Activated CD8-positive, alpha-beta memory T cell treated with anti-CD3 and anti-CD28 coated beads for 48 hours (primary cell): ENCODE data around the gene SALL2.

Experiments used
- DNase-seq, 3 experiments: peaks; one replicate each; pipeline ENCODE4 v3.0.0-alpha.2; 2020; ENCODE audit warnings: low read depth in 2 of 3, low spot score in 2 of 3

SALL2 gene

GRCh38 chr14:21528381-21529348 is 2.5 kb upstream of the SALL2 start:
- DNase-seq = no peak

- DNase-seq = no peak
Observed at GRCh38 chr14:21527318-21527679, 1.2 kb upstream of the SALL2 start.

GRCh38 chr14:21526672-21527317 is 649 bp upstream of the SALL2 start:
- DNase-seq = no peak

GRCh38 chr14:21525571-21525961 is 580 bp downstream of the SALL2 start:
- DNase-seq = no peak

DNA sequence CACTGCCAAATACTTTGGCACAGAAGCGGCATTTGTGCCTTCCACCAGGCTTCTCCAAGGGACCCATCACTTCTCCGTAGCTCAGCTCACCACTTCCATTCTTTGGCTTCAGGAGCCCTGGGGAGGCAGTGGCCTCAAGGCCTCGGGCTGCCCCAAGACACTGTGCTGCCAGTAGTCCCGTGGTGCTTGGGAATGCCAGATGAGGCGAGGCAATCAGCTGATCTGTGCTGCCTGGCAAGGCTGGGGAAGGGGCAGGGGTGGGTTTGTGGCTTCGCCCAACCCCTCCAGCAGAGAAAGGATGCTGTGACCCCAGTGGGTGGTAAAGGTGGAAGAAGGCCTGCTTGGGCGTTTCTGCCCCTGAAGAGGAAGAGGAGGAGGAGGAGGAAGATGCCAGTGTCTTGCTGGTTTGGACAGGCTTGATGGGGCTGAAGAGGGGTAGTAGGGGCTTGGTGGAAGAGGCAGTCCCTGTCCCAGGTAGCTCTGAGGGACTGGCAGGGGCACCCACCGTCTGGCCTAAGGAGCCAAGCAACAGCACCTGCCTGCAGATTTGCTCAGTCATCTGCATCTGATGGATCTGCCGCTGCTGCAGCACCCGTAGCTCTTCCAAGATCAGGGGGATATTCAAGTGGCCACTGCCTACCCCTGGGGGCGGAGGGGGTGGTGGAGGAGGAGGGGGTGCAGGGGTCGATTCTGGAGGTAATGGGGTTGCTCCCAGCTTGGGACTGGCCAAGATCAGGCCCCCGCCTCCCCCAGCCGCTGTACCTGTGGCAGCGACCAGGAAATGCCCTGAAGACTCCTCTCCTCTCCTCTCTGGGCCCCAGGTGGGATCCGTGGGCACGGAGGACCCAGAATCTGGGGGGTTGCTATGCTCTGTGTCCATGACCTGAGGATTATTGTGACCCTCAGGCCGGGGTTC is 1.3 kb downstream of the SALL2 start:
- no peak for DNase-seq

GRCh38 chr14:21523203-21523602 is 2.9 kb downstream of the SALL2 start:
- no peak for DNase-seq

DNA sequence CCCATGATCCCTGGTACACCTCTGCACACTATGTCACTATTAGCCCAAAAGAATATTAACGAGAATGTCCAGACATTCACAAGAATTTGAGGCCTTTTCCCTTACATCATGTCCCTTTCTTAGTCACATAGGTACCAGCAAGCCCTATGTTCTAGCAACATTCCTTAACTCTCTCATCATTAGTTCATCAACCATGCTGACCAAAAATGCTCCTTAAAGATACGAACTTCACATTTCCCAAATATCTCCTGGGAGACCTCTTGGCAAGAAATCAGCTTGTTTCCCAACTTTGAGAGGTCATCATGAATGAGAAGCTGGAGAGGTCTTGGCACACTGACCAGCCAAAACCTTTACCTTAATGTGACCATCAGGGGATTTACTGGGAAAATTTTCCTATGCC is 4.6 kb downstream of the SALL2 start:
- DNase-seq = no peak

DNA sequence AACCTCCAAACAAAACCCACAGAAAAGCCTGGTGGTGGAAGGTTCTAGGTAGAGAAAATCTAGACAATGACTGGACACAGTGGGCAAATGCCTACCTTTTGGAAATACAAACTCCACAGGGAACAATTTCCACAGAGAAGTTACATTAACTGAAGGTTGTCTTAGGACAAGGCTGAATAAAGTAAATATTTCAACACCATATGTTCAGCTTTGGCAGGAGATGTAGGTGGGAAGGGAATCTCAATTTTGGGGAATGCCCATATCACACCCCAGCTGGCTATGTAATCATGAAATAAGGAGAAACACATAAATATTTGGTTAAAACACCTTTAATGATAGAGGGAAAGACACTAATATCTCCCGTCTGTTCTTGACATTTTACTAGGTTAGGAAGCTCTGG is 5.4 kb downstream of the SALL2 start:
- no peak for DNase-seq

GRCh38 chr14:21518725-21519124 is 7.4 kb downstream of the SALL2 start:
- DNase-seq = no peak

DNA sequence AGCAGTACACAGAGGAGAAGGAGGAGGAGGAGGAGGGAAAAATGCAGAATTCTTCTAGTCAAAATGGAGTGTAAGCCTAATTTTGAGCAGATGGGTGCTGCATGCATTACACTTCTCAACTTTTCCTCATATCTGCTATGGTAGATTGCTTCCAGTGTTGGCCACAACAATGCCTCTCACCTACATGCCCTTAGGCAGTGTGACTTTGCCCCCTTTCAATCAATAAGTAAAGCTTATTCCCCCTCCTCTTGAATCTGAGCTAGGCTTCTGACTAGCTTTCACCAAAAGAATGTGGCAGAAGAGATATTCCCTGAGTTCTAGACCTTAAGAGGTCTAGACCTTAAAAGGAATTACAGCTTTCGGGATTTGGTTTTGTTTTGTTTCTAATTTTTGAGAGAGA is 11.8 kb downstream of the SALL2 start:
- no peak for DNase-seq

- DNase-seq = peak; percentile 54 to 79 (median 75)
Observed at GRCh38 chr14:21510735-21511657, 15.2 kb downstream of the SALL2 start, which contains the start of gene METTL3. TSS of gene METTL3 (minus strand) at chr14:21511340. CDS start at chr14:21511223, 117 bp downstream.

DNA sequence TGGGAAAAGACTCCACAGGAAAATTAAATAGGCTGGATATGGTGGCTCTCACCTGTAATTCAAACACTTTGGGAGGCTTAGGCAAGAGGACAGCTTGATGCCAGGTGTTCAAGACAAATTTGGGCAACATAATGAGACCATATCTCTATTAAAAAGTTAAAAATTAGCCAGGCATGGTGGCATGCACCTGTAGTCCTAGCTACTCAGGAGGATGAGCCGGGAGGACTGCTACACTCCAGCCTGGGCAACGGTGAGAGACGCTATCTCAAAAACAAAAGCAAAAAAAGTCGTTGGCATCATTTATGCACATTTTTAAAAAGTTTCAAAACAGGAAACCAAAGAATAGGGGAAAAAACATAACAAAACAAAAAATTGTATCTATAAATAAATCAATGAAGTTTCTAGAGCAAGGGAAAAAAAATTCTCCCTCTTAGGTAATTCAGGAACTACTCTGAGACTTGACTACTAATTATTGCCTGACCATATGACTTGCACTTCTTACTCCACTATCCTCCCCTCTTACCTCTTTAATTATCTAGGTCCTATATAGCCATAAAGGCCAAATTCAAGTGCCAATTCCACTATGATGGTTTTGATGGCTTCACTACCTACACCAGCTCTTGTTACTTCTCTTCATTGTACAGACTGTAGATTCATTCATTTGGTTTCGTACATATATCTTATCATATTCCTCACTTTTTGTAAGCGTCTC is 16.6 kb downstream of the SALL2 start:
- no peak for DNase-seq

DNA sequence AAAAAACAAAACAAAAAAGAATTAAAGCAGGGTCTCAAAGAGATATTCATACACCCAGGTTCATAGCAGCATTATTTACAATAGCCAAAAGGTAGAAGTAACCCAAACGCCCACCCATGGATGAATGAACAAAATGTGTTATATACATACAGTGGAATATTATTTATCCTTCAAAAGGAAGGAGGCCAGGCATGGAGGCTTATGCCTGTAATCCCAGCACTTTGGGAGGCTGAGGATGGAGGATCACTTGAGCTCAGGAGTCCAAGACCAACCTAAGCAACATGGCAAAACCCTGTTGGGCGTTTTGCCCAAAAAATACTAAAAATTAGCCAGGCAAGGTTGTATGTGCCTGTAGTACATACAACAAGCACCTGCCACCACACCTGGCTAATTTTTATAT is 19.6 kb downstream of the SALL2 start:
- no peak for DNase-seq

- DNase-seq = no peak
Observed at GRCh38 chr14:21505012-21505553, 21.1 kb downstream of the SALL2 start.

GRCh38 chr14:21503376-21503775 is 22.8 kb downstream of the SALL2 start:
- DNase-seq = no peak

GRCh38 chr14:21501568-21501967 is 24.6 kb downstream of the SALL2 start:
- no peak for DNase-seq

GRCh38 chr14:21498540-21499526 is 27.3 kb downstream of the SALL2 start:
- DNase-seq = no peak

DNA sequence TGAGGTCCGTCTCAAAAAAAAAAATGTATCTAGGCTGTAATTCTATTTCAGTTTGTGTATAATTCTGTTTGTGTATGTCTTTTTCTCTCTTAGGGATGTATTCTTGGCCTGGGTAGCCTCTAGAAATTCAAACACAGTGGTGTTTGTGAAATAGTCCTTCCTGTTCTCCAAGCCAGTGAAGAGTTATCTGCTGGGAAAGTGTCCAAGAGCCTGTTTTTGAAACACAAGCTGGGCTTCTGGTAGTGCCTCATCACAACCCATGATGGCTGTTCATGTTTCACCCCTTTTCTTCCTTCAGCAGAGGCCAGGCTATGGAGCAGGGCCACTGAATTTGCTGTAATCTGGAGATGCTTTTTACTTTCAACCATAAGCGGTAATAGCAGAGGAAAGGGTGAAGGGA is 29.7 kb downstream of the SALL2 start:
- no peak for DNase-seq
